Activated T-cell treated with anti-CD3 and anti-CD28 coated beads for 24 hours (primary cell): ENCODE measurements around the gene LRRC28.

ENCODE experiments used
- DNase-seq: peaks from one replicate; pipeline ENCODE4 v3.0.0-alpha.2; 2020; ENCODE audit warnings: low read depth

The LRRC28 gene

DNA sequence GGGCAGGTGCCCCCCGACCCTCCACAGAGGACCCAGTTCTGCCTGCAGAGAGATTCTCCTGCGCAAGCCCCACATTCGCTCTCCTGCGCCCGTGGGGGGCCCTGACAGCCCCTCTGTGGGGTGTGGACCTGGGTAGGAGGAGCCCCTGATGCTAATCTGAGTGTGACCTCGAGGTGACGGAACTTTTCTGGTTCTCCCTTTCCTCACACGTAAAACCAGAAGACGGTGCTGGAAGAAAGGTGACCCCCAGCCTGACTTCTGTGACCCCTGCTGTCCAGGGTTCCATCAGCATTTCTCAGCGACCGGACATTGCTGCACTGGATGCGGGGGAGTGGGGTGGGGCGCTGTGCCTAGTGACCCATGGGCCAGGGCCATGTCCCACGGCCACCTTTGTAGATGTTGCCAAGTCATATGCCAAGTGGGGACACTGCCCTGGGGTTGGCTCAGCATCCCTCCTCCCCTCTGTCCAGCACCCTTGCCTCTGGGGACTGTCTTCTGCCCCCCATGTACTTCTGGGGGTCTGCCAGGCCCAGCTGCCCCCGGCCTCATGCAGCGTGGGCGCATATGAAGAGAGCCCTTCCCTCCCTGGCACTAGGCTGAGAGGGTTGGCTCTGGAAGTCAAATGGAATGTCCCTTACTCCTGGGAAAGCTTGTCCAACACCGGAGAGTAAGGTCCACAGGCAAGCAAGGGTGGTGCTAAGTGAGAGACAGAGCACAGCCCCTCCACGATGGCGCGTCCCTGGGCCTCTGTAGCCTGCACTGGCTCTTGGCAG lies 185.4 kb downstream of the LRRC28 start:
- no peak for DNase-seq

DNA sequence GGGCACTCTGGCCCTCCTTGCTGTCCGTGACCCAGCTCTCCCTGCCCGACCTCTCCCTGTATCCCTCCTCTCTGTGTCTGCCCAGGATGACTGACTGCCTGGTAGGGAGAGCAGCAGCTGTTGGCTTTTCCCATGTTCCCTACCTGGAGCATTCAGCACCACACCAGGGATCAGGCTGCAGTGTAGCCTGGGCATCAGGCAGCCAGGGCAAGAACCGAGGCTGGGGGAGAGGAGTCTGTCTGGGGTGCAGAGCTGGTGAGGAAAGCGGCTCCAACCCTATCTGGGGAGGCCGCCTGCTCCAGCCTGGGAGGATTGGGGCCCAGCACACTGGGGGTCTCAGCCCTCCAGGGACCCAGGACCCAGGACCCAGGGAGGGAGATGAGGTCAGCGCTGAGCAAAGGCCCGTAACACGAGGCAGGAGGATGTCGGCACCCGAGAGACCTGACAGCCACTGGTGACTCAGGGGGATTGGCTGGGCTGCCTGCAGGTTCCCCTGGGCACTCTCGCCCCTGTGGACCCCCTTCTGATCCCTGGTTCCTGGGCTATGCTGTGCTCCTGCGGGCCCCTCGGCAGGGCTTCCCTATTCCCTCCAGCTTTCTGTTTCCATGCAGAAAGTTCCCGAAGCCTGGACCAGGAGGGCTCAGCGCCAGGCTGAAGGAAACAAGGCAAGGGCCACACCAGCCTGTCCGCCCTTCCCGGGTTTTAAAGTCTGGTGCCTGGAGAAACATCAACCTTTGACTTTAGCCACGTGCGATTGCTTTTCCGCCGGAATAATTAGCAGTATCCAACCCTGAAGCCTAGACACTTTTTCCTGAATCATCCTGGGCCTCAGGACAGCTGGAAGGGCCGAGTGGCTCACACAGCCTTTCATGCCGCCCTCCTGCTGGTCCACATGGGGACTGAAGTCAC lies 186.3 kb downstream of the LRRC28 start:
- no peak for DNase-seq

DNA sequence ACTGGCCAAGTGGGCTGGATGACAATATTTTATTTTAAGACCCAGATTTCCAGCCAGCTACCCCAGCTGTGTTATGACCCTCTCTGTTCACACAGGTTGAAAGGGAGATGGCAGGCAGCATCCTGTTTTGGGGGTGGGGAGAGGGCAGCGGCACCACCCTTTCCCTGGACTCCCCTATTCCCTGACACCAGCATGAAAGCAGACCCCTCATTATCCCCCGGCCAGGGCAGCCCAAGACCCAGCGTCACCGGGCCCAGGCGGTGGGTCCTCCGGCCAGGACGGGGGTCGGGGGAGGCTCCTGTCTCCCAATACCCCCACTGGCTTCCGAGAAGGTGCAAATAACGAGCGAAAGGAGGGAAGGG lies 186.9 kb downstream of the LRRC28 start:
- no peak for DNase-seq

DNA sequence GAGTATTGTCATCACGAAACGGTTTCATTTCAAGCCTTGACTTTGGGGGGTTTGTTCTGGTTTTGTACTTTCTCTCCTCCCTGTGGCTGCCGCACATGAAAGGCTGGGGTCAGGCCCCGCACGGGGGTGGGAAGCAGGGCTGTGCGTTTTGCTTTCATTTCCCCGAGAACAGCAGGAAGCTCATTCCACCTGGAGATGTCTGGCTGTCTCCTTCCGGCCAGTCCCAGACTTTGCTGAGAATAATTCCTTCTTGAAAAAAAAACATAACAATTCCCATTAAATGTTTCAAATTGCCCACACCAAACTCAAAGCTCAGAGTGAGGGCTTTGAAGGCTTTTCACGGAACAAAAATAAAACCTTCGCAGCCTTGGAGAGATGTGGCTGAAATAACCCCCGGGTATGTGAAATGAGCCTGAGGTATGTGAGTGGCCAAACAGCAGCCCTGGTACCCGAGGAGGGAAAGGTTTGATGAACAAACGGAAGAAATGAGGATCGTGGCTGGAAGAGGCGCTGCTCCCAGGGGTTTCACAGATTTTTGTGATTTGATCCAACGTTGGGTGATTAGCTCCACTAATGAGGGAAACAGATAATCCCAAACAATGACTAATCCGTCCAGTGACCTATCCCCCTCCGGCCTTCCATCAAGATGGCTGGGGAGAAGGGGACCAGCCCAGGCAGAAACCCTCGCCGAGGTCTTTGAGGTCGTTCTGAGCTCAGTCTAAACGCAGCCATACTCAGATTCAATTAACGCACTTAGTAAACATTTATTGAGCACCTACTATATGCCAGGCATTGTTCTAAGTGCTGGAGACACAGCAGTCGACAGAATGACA lies 187.6 kb downstream of the LRRC28 start:
- no peak for DNase-seq

DNA sequence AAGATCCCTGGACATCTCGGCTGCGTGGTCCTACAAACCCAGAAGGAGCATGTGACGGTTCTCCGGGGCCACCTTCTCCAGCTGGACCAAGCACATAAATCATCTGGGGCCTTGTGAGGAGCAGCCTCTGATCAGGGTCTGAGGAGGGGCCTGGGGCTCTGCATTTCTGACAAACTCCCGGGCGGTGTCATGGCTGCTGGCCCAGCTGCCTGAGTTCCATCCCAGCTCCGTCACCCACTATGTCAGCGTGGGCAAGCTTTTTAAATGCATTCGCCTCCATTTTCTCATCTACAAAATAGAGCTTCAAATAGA lies 188.2 kb downstream of the LRRC28 start:
- DNase-seq, result no peak

DNA sequence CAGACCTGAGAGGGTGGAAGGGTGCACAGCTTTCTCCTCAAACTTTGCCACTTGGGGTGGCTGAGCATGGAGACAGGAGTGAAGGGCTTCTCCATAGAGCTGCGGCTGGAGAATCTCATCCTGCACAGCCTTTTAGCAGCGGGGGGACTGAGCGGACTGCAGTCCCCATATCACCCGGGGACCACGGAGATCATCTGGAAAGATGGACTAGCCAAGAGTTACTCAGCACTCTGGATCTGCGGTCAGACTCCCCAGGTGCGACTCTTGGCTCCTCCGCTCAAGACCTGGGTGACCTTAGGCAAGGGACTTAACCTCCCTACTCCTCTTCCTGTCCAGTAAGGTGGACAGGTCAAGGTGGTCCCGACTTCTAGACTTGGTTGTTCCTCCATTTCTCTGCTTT lies 188.7 kb downstream of the LRRC28 start:
- DNase-seq, result no peak
